IPS-11a (cell line): ENCODE measurements around the gene PHKA2.

Experiments used
- H3K4me3 ChIP-seq: one replicate; pipeline ENCODE4 v1.5.1; 2013; ENCODE audit warnings: low read depth, low read length, control low read depth

PHKA2 gene

GRCh38 chrX:18973527-18974192 is 10.3 kb downstream of the PHKA2 start:
- no peak overlapping the region for H3K4me3 ChIP-seq

- H3K4me3 ChIP-seq, result no peak overlapping the region
Observed at GRCh38 chrX:18971506-18971905, 12.4 kb downstream of the PHKA2 start.

GRCh38 chrX:18970465-18970864 is 13.4 kb downstream of the PHKA2 start:
- no peak overlapping the region for H3K4me3 ChIP-seq

- H3K4me3 ChIP-seq, result no peak overlapping the region
Observed at GRCh38 chrX:18966624-18967023, 17.3 kb downstream of the PHKA2 start.

GRCh38 chrX:18964901-18965300 is 19.0 kb downstream of the PHKA2 start:
- H3K4me3 ChIP-seq, result no peak overlapping the region

GRCh38 chrX:18964026-18964425 is 19.9 kb downstream of the PHKA2 start:
- H3K4me3 ChIP-seq, result no peak overlapping the region

- H3K4me3 ChIP-seq, result no peak overlapping the region
Observed at GRCh38 chrX:18962329-18962728, 21.6 kb downstream of the PHKA2 start.

GRCh38 chrX:18961686-18962085 is 22.2 kb downstream of the PHKA2 start:
- no peak overlapping the region for H3K4me3 ChIP-seq

- H3K4me3 ChIP-seq, result no peak overlapping the region
Observed at GRCh38 chrX:18956303-18957032, 27.4 kb downstream of the PHKA2 start.

GRCh38 chrX:18955676-18956075 is 28.2 kb downstream of the PHKA2 start:
- H3K4me3 ChIP-seq, result no peak overlapping the region

GRCh38 chrX:18951032-18951431 is 32.9 kb downstream of the PHKA2 start:
- H3K4me3 ChIP-seq, result no peak overlapping the region

- no peak overlapping the region for H3K4me3 ChIP-seq
Observed at GRCh38 chrX:18949944-18950301, 34.0 kb downstream of the PHKA2 start.

GRCh38 chrX:18949291-18949943 is 34.5 kb downstream of the PHKA2 start:
- H3K4me3 ChIP-seq, result no peak overlapping the region

GRCh38 chrX:18946611-18947010 is 37.3 kb downstream of the PHKA2 start:
- H3K4me3 ChIP-seq, result no peak overlapping the region

- no peak overlapping the region for H3K4me3 ChIP-seq
Observed at GRCh38 chrX:18946157-18946556, 37.8 kb downstream of the PHKA2 start.

- H3K4me3 ChIP-seq, result no peak overlapping the region
Observed at GRCh38 chrX:18945483-18945882, 38.4 kb downstream of the PHKA2 start.

GRCh38 chrX:18944482-18944881 is 39.4 kb downstream of the PHKA2 start:
- H3K4me3 ChIP-seq, result no peak overlapping the region

- H3K4me3 ChIP-seq, result no peak overlapping the region
Observed at GRCh38 chrX:18941896-18942295, 42.0 kb downstream of the PHKA2 start.

- no peak overlapping the region for H3K4me3 ChIP-seq
Observed at GRCh38 chrX:18938710-18939109, 45.2 kb downstream of the PHKA2 start.

GRCh38 chrX:18937173-18937572 is 46.7 kb downstream of the PHKA2 start:
- no peak overlapping the region for H3K4me3 ChIP-seq

- H3K4me3 ChIP-seq, result no peak overlapping the region
Observed at GRCh38 chrX:18935893-18936292, 48.0 kb downstream of the PHKA2 start.

- no peak overlapping the region for H3K4me3 ChIP-seq
Observed at GRCh38 chrX:18934708-18935107, 49.2 kb downstream of the PHKA2 start.
